ENCODE results near the gene SYNPO2.
A peak's percentile ranks its signal among the peaks of the same experiment; 100 is the strongest.

The SYNPO2 gene

GRCh38 chr4:118884716-118885115 is 3.9 kb upstream of the SYNPO2 start:
- no peak for TF ChIP-seq CTCF (IDR thresholded peaks at IDR 0.05; ENCODE audit: low read depth, low read length)
- no peak for DNase-seq (ENCODE audit: low read depth)
- H3K4me3 ChIP-seq (ENCODE audit: low read depth, low read length), result no peak overlapping the region

DNA sequence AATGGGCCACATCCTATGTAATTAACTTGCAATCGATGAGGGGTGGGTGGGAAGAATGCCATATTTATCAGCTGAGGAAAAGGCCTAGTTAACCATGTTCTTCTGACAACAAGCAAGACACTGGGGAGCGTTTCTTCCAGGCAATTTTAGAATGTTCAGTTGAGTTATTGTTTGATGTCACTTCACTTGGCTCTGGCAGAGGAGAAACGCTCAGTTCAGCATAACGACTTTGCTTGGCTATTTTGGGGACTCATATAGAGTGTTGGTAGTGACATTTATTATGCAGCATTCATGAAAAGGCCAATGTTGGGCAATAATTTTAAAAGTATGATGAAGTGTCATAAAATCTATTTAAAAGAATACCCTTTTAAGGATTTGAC is 648 bp downstream of the SYNPO2 start:
- TF ChIP-seq MAX (IDR thresholded peaks at IDR 0.05; ENCODE audit: low read depth, low read length), result no peak
- TF ChIP-seq MYC (IDR thresholded peaks at IDR 0.05; ENCODE audit: low read depth, low read length), result no peak
- TF ChIP-seq CTCF (IDR thresholded peaks at IDR 0.05; ENCODE audit: low read depth, low read length), result no peak
- TF ChIP-seq POLR2A (IDR thresholded peaks at IDR 0.05; ENCODE audit: extremely low read depth, insufficient read length), result no peak
- peak overlapping the region; percentile 85 for H3K4me3 ChIP-seq (ENCODE audit: low read depth, low read length)
- DNase-seq (ENCODE audit: low read depth), result peak; percentile 53

DNA sequence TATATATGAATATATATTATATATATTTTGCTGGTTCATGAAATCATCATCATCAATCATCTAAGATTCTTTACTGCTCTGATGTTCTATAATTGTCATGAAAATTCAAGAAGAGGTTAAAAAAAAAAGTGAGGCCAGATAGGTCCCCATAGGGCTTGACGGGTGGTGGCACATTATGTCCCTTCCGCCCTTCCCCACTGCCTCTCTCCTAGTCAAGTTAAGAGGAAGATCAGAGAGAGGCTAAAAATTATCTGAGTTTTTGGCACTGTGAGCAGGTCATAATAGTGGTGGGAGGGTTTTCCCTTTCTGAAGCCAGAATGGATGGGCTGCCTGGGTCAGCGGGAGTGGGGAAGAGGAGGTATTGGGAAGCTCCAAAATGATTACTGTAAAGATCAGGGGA is 5.4 kb downstream of the SYNPO2 start:
- TF ChIP-seq POLR2A (IDR thresholded peaks at IDR 0.05; ENCODE audit: extremely low read depth, insufficient read length) (no peak), CTCF (IDR thresholded peaks at IDR 0.05; ENCODE audit: low read depth, low read length) (no peak), MYC (IDR thresholded peaks at IDR 0.05; ENCODE audit: low read depth, low read length) (no peak), MAX (IDR thresholded peaks at IDR 0.05; ENCODE audit: low read depth, low read length) (no peak)
- H3K4me3 ChIP-seq (ENCODE audit: low read depth, low read length), result no peak overlapping the region
- DNase-seq (ENCODE audit: low read depth), result no peak

- TF ChIP-seq CTCF (IDR thresholded peaks at IDR 0.05; ENCODE audit: low read depth, low read length), result no peak
- TF ChIP-seq MYC (IDR thresholded peaks at IDR 0.05; ENCODE audit: low read depth, low read length), result no peak
- no peak for TF ChIP-seq MAX (IDR thresholded peaks at IDR 0.05; ENCODE audit: low read depth, low read length)
- TF ChIP-seq POLR2A (IDR thresholded peaks at IDR 0.05; ENCODE audit: extremely low read depth, insufficient read length), result no peak
- H3K4me3 ChIP-seq (ENCODE audit: low read depth, low read length), result no peak overlapping the region
- no peak for DNase-seq (ENCODE audit: low read depth)
These were observed 9.6 kb downstream of the SYNPO2 start for GRCh38 chr4:118898221-118898620.

GRCh38 chr4:118898684-118899138 is 10.1 kb downstream of the SYNPO2 start:
- DNase-seq (ENCODE audit: low read depth), result no peak
- TF ChIP-seq MAX (IDR thresholded peaks at IDR 0.05; ENCODE audit: low read depth, low read length) (no peak), POLR2A (IDR thresholded peaks at IDR 0.05; ENCODE audit: extremely low read depth, insufficient read length) (no peak), CTCF (IDR thresholded peaks at IDR 0.05; ENCODE audit: low read depth, low read length) (no peak), MYC (IDR thresholded peaks at IDR 0.05; ENCODE audit: low read depth, low read length) (no peak)
- H3K4me3 ChIP-seq (ENCODE audit: low read depth, low read length), result no peak overlapping the region

DNA sequence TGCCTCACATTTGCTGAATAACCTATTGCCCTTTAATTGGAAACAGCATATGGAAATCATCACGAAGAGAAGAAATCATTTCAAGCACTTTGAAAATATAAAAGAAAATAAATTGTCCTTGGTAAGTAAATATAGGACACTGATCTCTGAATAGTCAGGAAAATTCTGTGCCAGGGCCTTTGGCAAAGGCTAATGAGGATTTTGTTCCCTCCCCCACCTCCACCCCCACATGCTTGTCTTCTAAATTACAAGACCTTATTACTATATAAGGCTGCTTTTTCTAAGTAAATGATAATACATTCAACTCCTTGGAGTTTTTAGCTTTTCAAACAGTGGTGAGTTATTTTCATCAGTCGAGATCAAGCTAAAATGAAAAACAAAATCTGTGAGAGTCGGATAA is 15.8 kb downstream of the SYNPO2 start:
- no peak for DNase-seq (ENCODE audit: low read depth)
- H3K4me3 ChIP-seq (ENCODE audit: low read depth, low read length), result no peak overlapping the region
- no peak for TF ChIP-seq MYC (IDR thresholded peaks at IDR 0.05; ENCODE audit: low read depth, low read length)

Data from NB4 (cell line).